SU-DHL-6 (cell line): Measurements from ENCODE around the gene KDM2A.
A peak's percentile ranks its signal among the peaks of the same experiment; 100 is the strongest.

ENCODE experiments used
- H2AFZ ChIP-seq: fragments of 200-600 bp; sonication (generic); 2 replicates; pipeline ENCODE4 v1.6.1; 2014; ENCODE audit warnings: low read depth, mild to moderate bottlenecking, moderate library complexity, mixed read lengths, antibody characterized with exemption, low read length; ENCODE audit not compliant: severe bottlenecking
- H3F3A ChIP-seq: fragments of 200-600 bp; shearing (Covaris generic); 2 replicates; pipeline ENCODE4 v1.6.0; 2016; ENCODE audit warnings: antibody characterized with exemption, mild to moderate bottlenecking; ENCODE audit not compliant: insufficient read depth
- H3K27ac ChIP-seq: fragments of 200-600 bp; sonication (generic); 2 replicates; pipeline ENCODE4 v1.5.1; 2016; ENCODE audit warnings: low read depth, mild to moderate bottlenecking, low read length, moderate library complexity, mixed read lengths
- H3K27me3 ChIP-seq: fragments of 200-600 bp; sonication (generic), shearing (Covaris generic); 2 replicates; pipeline ENCODE4 v1.6.0; 2014; ENCODE audit warnings: mild to moderate bottlenecking, low read length
- H3K36me3 ChIP-seq: fragments of 200-600 bp; sonication (generic); 2 replicates; pipeline ENCODE4 v1.6.1; 2014; ENCODE audit warnings: mild to moderate bottlenecking, low read length, mixed read lengths
- H3K4me2 ChIP-seq: fragments of 300-600, 200-600 bp; shearing (Covaris generic), sonication (generic); 2 replicates; pipeline ENCODE4 v1.6.0; 2014; ENCODE audit warnings: low read length, low read depth, mild to moderate bottlenecking; ENCODE audit not compliant: poor library complexity, severe bottlenecking
- H3K4me3 ChIP-seq: fragments of 200-600 bp; sonication (generic); 2 replicates; pipeline ENCODE4 v1.5.1; 2014; ENCODE audit warnings: antibody characterized with exemption, low read length, mild to moderate bottlenecking, mixed read lengths; ENCODE audit not compliant: insufficient read depth, poor library complexity, severe bottlenecking
- H3K79me2 ChIP-seq: fragments of 200-600 bp; sonication (generic); 2 replicates; pipeline ENCODE4 v1.6.1; 2014; ENCODE audit warnings: mild to moderate bottlenecking, low read length, moderate library complexity; ENCODE audit not compliant: insufficient read depth
- H3K9ac ChIP-seq: fragments of 200-600 bp; sonication (generic); 2 replicates; pipeline ENCODE4 v1.7.0; 2014; ENCODE audit warnings: mild to moderate bottlenecking, low read length
- H3K9me2 ChIP-seq: fragments of 200-600 bp; sonication (generic); replicated peaks from 2 replicates; pipeline ENCODE4 v1.6.1; 2014; ENCODE audit warnings: low read length; ENCODE audit not compliant: insufficient read depth
- H3K9me3 ChIP-seq: fragments of 200-600 bp; sonication (generic); 2 replicates; pipeline ENCODE4 v1.6.1; 2014; ENCODE audit warnings: low read length, mixed read lengths; ENCODE audit not compliant: insufficient read depth
- H4K20me1 ChIP-seq: fragments of 200-600 bp; sonication (generic); 2 replicates; pipeline ENCODE4 v1.6.1; 2014; ENCODE audit warnings: low read depth, mild to moderate bottlenecking, antibody characterized with exemption, low read length, moderate library complexity, mixed read lengths
- EZH2phosphoT487 ChIP-seq: fragments of 200-600 bp; sonication (generic), shearing (Covaris generic); conservative IDR thresholded peaks from 2 replicates; pipeline ENCODE4 v1.6.1; 2018; ENCODE audit warnings: mild to moderate bottlenecking, antibody characterized with exemption, low read length, moderate library complexity, mixed read lengths
- TF ChIP-seq, protein P1 (sequence below): fragments of 200-600 bp; sonication (generic); IDR thresholded peaks from one replicate; pipeline ENCODE4 v1.5.1; 2017; ENCODE audit warnings: antibody characterized with exemption, mild to moderate bottlenecking, low read length, moderate library complexity; ENCODE audit not compliant: insufficient read depth, poor library complexity, severe bottlenecking

Gene KDM2A

DNA sequence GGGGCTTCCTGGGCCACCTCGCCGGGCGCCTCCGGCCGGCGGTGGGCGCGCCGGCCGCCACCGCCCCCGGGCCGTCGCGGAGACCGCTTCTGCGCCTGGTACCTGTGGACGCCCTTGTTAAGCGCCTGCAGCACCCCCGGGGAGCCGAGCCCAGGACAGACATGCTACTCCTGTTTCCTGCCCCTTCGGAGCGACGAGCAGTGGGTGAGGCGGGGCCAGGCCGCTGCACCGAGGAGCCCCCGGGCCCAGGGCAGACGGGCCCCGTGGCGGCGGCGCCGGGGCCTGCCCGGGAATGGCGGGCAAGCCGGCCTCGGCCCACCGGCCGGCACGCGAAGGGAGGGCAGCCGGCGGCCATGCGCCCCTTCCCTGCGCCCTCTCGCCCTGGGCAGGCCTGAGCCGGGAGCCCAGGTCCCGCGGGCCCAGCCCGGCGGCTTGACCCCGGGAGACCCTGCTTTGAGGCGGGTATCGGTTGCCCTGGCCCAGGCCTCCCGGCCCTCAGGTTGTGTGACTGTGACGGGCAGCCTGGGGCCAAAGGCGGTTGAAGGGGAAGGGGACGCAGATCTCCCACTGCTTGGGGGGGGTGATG is 789 bp upstream of the KDM2A start:
- no peaks in the 10 kb centered on the region for H3K9me3 ChIP-seq
- H3K27ac ChIP-seq: no peak overlapping the region
- peak overlapping the region; percentile 35 for H3K4me3 ChIP-seq
- peak overlapping the region; percentile 73 for H2AFZ ChIP-seq
- TF ChIP-seq, protein P1, sequence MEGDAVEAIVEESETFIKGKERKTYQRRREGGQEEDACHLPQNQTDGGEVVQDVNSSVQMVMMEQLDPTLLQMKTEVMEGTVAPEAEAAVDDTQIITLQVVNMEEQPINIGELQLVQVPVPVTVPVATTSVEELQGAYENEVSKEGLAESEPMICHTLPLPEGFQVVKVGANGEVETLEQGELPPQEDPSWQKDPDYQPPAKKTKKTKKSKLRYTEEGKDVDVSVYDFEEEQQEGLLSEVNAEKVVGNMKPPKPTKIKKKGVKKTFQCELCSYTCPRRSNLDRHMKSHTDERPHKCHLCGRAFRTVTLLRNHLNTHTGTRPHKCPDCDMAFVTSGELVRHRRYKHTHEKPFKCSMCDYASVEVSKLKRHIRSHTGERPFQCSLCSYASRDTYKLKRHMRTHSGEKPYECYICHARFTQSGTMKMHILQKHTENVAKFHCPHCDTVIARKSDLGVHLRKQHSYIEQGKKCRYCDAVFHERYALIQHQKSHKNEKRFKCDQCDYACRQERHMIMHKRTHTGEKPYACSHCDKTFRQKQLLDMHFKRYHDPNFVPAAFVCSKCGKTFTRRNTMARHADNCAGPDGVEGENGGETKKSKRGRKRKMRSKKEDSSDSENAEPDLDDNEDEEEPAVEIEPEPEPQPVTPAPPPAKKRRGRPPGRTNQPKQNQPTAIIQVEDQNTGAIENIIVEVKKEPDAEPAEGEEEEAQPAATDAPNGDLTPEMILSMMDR: no peak
- no peak for TF ChIP-seq EZH2phosphoT487
- H3K27me3 ChIP-seq: no peaks in the 10 kb centered on the region
- H3F3A ChIP-seq: peaks cover 11% of the 10 kb centered on the region; the same call in 1 of the 2 replicates
- no peaks in the 10 kb centered on the region for H3K9me2 ChIP-seq
- H3K4me2 ChIP-seq: peak overlapping the region; percentile 65
- H4K20me1 ChIP-seq: no peaks in the 10 kb centered on the region
- peaks cover 35% of the 10 kb centered on the region for H3K79me2 ChIP-seq
- peak overlapping the region; percentile 58 for H3K9ac ChIP-seq
- peaks cover under 1% of the 10 kb centered on the region; the same call in 1 of the 2 replicates for H3K36me3 ChIP-seq

DNA sequence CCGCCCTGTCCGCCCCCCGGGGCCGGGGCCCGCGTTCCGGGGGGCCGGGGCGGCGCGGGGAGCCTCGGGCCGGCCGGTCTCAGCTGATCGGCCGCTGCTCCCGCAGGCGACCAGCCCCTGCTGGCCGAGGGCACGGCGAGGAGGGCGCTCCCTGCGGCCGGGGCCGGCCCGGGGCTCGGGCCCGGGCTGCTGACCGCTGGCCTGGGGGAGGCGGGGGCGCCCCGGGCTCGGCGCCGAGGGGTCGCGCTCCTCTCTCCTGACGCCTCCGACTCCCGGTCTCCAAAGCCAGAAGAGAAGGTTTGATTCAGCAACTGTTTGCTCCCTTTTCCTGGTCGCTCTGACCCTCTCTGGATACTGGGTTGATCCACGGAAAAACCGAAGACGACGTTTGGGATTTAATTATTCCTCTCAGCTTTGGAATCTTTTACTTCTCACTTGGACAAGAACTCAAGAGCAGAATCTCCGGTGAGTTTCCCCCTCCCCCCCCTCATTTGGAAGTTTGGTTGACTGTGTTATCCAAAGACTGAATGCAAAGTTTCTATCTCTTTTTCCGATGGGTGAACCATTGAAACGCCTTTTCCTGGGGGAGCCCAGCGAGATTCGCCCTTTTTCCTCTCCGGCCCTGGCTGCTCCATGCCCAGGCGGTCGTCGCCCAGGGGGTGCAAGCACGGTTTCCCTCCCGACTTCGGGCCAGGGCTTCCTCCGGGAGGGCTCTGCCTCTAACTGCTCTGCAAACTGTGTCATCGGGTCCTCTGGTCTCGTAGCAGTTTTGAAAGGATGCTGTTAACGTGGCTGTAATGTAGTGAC is 725 bp downstream of the KDM2A start:
- H3K9me3 ChIP-seq: no peaks in the 10 kb centered on the region
- H3K27me3 ChIP-seq: no peaks in the 10 kb centered on the region
- H3K79me2 ChIP-seq: peaks cover 50% of the 10 kb centered on the region
- H3K27ac ChIP-seq: peak overlapping the region; percentile 64
- H3K36me3 ChIP-seq: peaks cover 2% of the 10 kb centered on the region; the same call in 1 of the 2 replicates
- peak overlapping the region; percentile 98 for H3K4me2 ChIP-seq
- TF ChIP-seq, protein P1: no peak
- TF ChIP-seq EZH2phosphoT487: no peak
- H3F3A ChIP-seq: peaks cover 11% of the 10 kb centered on the region; the same call in 1 of the 2 replicates
- H4K20me1 ChIP-seq: no peaks in the 10 kb centered on the region
- no peak overlapping the region for H2AFZ ChIP-seq
- peak overlapping the region; percentile 78 for H3K4me3 ChIP-seq
- peak overlapping the region; percentile 76 for H3K9ac ChIP-seq
- no peaks in the 10 kb centered on the region for H3K9me2 ChIP-seq

DNA sequence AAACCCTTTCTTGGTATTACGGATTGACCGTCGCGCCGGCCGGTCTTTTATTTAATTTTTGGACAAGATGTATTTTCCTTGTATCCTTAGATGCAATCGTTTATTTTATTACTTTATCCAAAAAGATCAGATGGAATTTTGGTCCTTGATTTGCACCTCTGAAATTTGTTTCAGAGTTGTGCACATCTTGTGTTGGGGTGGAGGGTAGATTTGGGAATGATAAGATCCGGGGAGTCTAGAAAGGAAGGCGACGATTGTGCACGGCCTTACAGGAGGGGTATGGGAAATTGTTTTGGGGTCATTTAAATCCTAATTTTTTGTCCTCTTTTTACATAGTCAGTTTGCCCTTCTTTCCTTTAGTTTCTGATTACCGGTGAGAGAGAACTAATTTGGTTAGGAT is 1.4 kb downstream of the KDM2A start:
- peak overlapping the region; percentile 78 for H3K4me3 ChIP-seq
- TF ChIP-seq, protein P1: no peak
- TF ChIP-seq EZH2phosphoT487: no peak
- H3K27ac ChIP-seq: peak overlapping the region; percentile 58
- H3K9me3 ChIP-seq: no peaks in the 10 kb centered on the region
- peaks cover 57% of the 10 kb centered on the region for H3K79me2 ChIP-seq
- H2AFZ ChIP-seq: no peak overlapping the region
- H3K4me2 ChIP-seq: peak overlapping the region; percentile 98
- no peaks in the 10 kb centered on the region for H3K9me2 ChIP-seq
- peaks cover 2% of the 10 kb centered on the region; the same call in 1 of the 2 replicates for H3K36me3 ChIP-seq
- peaks cover 11% of the 10 kb centered on the region; the same call in 1 of the 2 replicates for H3F3A ChIP-seq
- no peaks in the 10 kb centered on the region for H4K20me1 ChIP-seq
- H3K9ac ChIP-seq: peak overlapping the region; percentile 76
- H3K27me3 ChIP-seq: no peaks in the 10 kb centered on the region
